ENCODE data around the gene ATP23.

ATP23 gene

DNA sequence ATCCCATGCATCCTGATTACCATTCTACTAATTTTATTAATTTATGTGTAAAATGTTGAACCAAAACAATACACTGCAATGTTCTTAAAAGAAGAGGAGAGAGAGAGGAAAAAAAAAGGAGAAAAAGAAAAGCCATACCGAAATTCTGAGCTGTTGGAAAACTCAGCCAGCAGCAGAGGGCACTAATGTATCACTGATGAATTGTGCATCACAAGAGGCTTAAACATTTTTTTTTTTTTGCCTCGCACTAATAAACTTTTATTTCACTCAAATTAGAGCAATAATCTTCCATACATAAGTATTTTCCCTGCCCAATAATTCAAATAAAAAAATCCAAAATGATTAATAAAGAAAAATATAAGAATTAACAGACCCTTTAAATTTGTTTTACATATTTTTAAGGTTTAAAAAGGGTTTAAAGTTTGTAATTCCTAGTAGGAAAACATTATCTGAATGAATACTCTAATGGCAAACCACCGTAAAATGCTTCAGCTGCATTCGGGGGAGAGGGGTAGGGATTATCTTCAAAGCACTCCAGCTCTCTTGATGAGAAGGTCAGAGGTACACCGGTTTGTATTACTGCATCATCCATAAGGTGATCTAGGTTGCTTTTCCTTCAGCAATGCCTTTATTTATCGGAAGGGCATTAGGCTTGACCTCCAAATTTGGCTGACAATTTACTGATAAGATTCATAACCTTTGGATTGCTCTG is 41.9 kb downstream of the ATP23 start:
- DNase-seq (ENCODE audit: low read depth in 2 of 2), result no peak

- DNase-seq (ENCODE audit: low read depth in 2 of 2), result no peak
Measured at GRCh38 chr12:57983858-57984505, 42.6 kb downstream of the ATP23 start.

DNA sequence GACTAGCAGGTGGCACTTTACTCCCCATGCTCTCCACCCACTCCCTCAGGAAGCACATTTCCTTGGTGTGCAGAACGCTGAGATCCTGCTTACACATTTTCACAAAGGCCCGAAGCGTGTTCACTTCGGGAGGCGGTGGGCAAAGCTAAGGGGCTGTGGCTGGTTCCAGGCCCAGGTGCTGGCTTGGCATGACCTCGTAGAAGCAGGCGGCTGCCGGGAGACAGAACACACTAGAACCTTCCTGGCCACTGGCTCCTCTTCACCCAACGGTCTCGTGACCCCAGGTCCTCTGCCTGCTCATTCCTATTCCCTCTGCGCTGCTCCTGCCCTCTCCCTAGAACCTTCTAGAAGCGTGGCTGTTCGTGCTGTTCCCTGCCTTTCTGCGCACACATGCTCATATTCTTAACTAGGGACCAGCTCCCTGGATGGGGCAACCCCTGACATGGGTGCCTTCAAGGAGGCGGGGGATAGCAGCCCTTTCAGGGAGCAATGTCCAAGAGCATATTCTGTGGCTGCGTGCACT is 43.3 kb downstream of the ATP23 start:
- DNase-seq (ENCODE audit: low read depth in 2 of 2), result no peak

DNA sequence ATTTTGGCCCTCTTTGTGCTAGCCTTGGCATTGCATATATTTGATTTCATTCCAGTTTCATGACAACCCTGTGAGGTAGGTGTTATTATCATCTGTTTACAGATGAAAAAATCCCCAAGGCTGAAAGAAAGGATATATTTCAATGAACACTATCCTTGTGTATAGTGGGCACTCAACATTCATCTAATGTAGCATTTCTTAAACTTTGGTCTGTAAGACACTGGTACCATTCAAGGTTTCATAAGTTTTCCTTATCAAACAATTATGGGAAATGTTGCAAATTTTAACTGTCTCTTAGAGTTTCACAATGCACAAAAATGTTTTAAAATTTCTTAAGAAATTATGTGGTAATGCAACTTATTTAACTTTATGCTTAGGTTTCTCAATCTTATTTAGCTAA is 44.3 kb downstream of the ATP23 start:
- DNase-seq (ENCODE audit: low read depth in 2 of 2), result no peak

DNA sequence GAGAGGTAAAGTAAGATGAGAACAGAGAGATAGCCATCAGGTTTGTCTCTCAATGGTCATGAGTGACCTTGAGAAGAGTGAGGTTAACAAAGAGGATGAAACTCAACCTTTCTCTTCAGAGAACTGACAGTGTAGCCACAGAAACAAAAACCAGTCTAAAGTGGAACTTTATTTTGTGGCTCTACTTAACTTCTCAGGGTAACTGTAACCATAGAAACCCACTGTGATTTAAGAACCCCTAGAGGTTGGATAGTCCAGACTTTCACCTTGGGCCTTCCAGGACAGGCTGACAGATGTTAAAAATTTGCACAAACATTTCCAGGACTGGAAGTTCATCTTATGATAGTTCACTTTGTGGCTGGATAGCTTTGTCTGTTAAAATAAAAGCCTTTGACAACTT is 48.5 kb downstream of the ATP23 start:
- DNase-seq (ENCODE audit: low read depth in 2 of 2), result no peak

DNA sequence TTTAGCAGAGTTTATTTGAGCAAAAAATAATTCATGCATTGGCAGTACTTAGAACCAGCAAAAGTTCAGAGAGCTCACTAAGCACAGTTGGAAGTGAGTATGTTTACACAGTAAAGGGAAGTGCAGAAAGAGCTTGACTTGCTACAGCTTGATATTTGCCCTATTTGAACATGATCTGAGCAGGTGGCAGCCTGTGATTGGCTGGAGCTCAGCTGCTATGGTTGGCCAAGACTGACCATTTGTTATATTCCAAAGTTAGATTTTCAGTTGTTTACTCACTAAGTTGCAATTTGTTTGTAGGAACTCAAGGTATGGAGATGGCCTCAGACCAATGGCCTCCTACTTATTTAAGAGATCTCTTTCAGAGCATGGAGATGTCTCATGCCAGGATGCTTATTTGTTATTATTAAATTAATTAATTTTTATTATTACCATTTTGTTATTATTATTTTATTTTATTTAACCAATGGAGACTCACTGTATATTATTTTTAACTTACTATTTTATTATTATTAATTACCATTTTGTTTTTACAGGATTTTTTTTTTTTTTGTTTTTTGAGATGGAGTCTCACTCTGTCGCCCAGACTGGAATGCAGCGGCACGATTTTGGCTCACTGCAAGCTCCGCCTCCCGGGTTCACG is 49.0 kb downstream of the ATP23 start:
- DNase-seq (ENCODE audit: low read depth in 2 of 2), result no peak

DNA sequence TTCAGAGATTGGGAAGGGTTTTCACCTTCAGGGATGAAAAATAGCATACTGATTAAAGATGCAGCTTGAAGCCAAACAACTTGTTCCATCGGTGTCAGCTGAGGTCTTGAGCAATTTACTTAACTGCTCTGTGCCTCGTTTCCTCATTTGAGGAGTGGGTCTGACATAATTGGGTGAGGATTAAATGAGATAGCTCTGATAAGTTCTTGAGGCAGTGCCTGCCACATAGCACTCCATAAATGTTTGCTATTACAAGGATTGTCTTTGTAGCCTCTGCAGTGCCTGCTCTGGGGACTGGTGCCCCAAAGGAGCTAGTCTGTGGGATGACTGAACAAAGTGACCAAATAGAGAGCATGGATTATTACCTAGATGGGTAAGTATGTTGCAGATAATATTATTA is 50.6 kb downstream of the ATP23 start:
- DNase-seq (ENCODE audit: low read depth in 2 of 2), result no peak

DNA sequence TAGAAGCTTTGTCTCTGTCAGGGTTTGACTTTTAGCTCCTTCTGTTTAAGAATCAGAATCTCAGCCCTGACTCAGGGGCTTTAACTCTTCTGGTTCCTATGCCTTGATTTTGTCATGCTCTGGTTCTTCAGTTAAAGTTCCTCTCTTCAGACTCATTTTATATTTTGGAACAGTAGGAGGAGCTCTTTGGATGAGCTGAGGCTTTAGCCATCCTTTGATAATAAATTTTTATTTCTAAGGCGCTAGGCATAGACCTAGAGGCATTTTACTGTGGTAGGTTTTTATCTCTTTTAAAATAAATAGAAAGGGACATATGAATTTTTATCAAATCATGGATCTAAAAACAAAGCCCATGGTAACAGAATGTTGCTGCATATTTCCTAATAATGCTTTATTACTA is 51.7 kb downstream of the ATP23 start:
- no peak for DNase-seq (ENCODE audit: low read depth in 2 of 2)

GRCh38 chr12:57993834-57994233 is 52.5 kb downstream of the ATP23 start:
- no peak for DNase-seq (ENCODE audit: low read depth in 2 of 2)

DNA sequence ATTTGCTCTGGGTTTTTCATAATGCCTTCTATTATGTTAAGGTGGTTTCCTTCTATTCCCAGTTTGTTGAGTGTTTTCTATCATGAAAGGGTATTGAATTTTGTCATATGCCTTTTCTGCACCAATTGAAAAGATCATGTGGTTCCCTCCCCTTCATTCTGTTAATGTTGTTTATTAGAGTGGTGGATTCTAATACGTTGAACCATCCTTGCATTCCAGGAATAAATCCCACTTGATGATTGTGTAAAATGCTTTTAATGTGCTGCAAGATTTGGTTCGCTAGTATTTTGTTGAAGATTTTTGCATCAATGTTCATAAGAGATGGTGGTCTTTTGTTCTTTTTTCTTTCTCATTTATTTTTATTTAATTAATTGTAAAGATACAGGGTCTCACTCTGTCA is 55.2 kb downstream of the ATP23 start:
- no peak for DNase-seq (ENCODE audit: low read depth in 2 of 2)

DNA sequence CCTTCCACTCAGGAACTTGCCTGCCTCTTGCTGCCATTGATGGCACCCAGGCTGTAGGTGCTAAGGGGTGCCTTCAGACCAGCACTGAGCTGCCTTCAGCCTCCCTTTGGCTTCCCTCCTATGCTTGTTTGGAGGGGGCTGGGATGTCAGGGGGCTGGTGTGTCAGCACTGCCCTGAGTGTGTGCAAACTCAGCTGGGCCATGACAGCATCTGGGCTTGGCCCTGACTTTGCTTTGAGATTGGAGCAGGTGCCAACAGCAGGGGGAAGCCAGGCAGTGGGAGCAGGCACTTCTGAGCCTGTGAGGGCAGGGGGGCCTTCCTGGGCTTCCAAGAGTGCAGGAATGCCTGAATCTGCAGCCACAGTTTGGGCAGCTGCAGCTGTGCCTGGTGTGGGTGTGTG is 56.9 kb downstream of the ATP23 start:
- DNase-seq (ENCODE audit: low read depth in 2 of 2), result no peak

DNA sequence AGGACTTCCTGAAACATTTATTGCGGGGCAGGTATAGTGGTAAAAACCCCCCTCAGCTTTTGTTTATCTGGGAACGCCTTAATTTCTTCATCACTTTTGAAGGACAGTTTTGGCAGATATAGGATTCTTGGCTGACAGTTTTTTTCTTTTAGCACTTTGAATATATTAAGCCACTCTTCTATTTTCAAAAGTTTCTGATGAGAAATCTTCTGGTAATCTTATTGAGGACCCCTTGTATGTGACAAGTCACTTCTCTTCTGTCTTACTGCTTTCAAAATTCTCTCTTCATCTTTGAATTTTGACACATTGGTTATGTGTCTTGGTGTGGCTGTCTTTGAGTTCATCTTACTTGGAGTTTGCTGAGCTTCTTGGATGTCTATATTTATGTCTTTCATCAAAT is 59.1 kb downstream of the ATP23 start:
- DNase-seq (ENCODE audit: low read depth in 2 of 2), result no peak

- DNase-seq (ENCODE audit: low read depth in 2 of 2), result no peak
Measured at GRCh38 chr12:58007875-58008274, 66.5 kb downstream of the ATP23 start.

DNA sequence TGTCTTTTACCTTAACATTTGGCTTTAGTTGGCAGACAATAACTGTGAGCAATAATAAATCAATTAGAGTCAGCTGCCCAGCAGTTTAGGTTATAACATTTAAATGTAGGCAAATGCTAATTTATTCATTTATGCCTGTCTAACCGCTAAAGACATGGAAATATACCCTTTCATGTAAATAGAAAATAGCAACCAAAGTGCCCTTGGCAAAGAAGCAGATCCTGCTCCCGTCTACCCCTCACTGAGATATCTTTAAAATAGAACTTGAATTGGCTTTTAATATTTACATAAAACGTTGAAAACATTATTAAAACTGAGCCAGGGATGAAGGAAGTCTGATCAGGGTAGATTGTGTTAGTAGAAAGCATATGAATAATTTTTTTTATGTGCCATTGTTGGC is 67.3 kb downstream of the ATP23 start:
- no peak for DNase-seq (ENCODE audit: low read depth in 2 of 2)
